ENCODE measurements around the gene EXOC3L4.

DNA sequence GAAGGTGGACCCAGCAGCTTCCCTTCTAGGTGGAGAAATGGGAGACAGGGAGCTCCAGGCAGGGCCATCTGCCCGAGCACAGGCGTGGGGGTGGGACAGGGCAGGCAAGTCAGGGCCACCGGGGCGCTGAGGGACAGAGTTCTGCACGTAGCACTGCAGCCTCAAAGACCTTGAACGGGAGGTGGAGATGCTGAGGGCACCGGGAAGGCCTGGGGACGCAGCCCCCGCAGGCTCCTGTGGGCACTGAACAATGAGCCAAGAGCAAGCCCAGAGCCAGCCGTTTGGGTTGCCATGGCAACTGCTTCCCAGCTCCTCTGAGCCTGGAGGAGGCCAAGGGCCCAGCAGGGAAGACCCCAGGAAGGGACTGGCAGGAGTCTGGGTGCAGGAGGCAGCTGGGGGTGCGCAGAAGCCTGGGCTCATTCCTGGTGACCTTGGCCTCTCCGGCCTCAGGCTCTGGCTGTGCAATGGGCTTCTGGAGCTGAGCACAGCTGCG is 7.1 kb upstream of the EXOC3L4 start:
- TF ChIP-seq, protein P1, sequence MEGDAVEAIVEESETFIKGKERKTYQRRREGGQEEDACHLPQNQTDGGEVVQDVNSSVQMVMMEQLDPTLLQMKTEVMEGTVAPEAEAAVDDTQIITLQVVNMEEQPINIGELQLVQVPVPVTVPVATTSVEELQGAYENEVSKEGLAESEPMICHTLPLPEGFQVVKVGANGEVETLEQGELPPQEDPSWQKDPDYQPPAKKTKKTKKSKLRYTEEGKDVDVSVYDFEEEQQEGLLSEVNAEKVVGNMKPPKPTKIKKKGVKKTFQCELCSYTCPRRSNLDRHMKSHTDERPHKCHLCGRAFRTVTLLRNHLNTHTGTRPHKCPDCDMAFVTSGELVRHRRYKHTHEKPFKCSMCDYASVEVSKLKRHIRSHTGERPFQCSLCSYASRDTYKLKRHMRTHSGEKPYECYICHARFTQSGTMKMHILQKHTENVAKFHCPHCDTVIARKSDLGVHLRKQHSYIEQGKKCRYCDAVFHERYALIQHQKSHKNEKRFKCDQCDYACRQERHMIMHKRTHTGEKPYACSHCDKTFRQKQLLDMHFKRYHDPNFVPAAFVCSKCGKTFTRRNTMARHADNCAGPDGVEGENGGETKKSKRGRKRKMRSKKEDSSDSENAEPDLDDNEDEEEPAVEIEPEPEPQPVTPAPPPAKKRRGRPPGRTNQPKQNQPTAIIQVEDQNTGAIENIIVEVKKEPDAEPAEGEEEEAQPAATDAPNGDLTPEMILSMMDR (IDR thresholded peaks at IDR 0.05), result no peak
- no peak for TF ChIP-seq POLR2A (IDR thresholded peaks at IDR 0.05)

Data from uterus (tissue), 2 donors.